ENCODE measurements around the gene GPR142. TPM values are rescaled to one million over a fixed set of nuclear protein-coding genes. Genes with fewer than 3 reads are reported as not detected.

Gene GPR142
- total and polyA plus RNA-seq, 2 of the 13 experiments (the other 11 are each of a cell fraction or from before 2014, with no cell fraction given), result not detected

DNA sequence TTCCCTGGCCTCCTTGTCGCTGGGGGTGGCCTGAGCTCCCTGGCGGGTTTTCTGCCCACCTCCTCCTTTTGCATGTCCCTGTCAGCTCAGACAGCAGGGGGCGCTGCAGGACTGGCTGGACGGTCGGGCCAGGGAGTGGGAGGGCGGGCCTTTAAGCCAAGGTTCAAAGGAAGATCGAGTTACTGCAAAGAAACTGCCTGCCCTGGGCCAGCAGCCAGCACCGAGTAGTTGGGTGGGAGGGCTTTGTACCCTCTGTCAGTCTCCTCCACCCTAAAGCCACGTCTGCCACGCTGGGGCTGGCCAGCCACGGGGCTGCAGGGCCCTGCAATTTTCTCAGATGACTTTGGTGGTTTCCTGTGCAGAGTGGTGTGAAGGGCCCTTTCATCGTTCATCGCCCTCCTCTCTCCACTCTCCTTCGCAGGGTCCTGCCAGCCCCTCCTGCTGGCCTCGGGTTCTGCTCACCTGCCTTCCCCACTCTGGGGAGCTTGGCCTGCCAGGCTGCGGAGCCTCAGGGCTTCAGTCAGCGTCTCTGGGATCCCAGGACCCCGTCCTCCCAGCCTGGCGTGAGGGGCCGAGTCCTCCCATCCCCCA is 12.3 kb downstream of the GPR142 start (continued):
- no peak for TF ChIP-seq MAFF (IDR thresholded peaks at IDR 0.05; ENCODE audit: low read depth, low read length)
- TF ChIP-seq ATF2 (CRISPR knock-in tag; IDR thresholded peaks at IDR 0.05), result peak; percentile 54; the same call in 1 of the 2 replicates
- TF ChIP-seq, protein P1, sequence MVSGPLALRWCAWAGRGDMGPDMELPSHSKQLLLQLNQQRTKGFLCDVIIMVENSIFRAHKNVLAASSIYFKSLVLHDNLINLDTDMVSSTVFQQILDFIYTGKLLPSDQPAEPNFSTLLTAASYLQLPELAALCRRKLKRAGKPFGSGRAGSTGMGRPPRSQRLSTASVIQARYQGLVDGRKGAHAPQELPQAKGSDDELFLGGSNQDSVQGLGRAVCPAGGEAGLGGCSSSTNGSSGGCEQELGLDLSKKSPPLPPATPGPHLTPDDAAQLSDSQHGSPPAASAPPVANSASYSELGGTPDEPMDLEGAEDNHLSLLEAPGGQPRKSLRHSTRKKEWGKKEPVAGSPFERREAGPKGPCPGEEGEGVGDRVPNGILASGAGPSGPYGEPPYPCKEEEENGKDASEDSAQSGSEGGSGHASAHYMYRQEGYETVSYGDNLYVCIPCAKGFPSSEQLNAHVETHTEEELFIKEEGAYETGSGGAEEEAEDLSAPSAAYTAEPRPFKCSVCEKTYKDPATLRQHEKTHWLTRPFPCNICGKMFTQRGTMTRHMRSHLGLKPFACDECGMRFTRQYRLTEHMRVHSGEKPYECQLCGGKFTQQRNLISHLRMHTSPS (CRISPR knock-in tag; IDR thresholded peaks at IDR 0.05; ENCODE audit: low read depth), result no peak
- TF ChIP-seq ZSCAN29 (CRISPR knock-in tag; conservative IDR thresholded peaks at IDR 0.05), result no peak
- no peak for TF ChIP-seq ATF7 (IDR thresholded peaks at IDR 0.05)
- TF ChIP-seq ATF7 (CRISPR knock-in tag; IDR thresholded peaks at IDR 0.05), result no peak
- peak; percentile 49; the same call in 1 of the 2 replicates for TF ChIP-seq ZNF740 (CRISPR knock-in tag; IDR thresholded peaks at IDR 0.05)
- TF ChIP-seq ATRX (CRISPR knock-in tag; IDR thresholded peaks at IDR 0.05; ENCODE audit: borderline replicate concordance), result no peak
- TF ChIP-seq EZH2 (conservative IDR thresholded peaks at IDR 0.05; ENCODE audit: low read depth, low read length), result 0 out of 2 replicates have a peak, but pooled peaks have one; percentile 30
- TF ChIP-seq SP2 (CRISPR knock-in tag; IDR thresholded peaks at IDR 0.05), result no peak
- peak; percentile 58; the same call in 1 of the 2 replicates for TF ChIP-seq GATAD2A (CRISPR knock-in tag; IDR thresholded peaks at IDR 0.05)
- TF ChIP-seq TCF7 (IDR thresholded peaks at IDR 0.05; ENCODE audit: low read depth), result peak; percentile 13; the same call in 1 of the 2 replicates
- TF ChIP-seq JUND (CRISPR knock-in tag; IDR thresholded peaks at IDR 0.05), result 0 out of 2 replicates have a peak, but pooled peaks have one; percentile 35
- peak; percentile 34 for TF ChIP-seq TEAD3 (CRISPR knock-in tag; optimal IDR thresholded peaks at IDR 0.05; ENCODE audit: borderline replicate concordance)
- TF ChIP-seq DR1 (CRISPR knock-in tag; IDR thresholded peaks at IDR 0.05), result peak; percentile 64; the same call in 1 of the 2 replicates
- TF ChIP-seq ZBTB21 (CRISPR knock-in tag; IDR thresholded peaks at IDR 0.05), result 0 out of 2 replicates have a peak, but pooled peaks have one; percentile 25
- TF ChIP-seq HNF4A (CRISPR knock-in tag; IDR thresholded peaks at IDR 0.05), result peak; percentile 77
- TF ChIP-seq ZBTB4 (CRISPR knock-in tag; IDR thresholded peaks at IDR 0.05; ENCODE audit: borderline replicate concordance), result peak; percentile 39; the same call in 1 of the 2 replicates
- TF ChIP-seq ZNF121 (CRISPR knock-in tag; IDR thresholded peaks at IDR 0.05), result peak; percentile 15; the same call in 1 of the 2 replicates
- peak; percentile 100 for TF ChIP-seq RAD21 (CRISPR knock-in tag; IDR thresholded peaks at IDR 0.05)
- TF ChIP-seq MYC (CRISPR knock-in tag; IDR thresholded peaks at IDR 0.05; ENCODE audit: borderline replicate concordance), result peak; percentile 36
- TF ChIP-seq RFXANK (CRISPR knock-in tag; IDR thresholded peaks at IDR 0.05), result peak; percentile 41; the same call in 1 of the 2 replicates
- peak; percentile 55; the same call in 1 of the 2 replicates for TF ChIP-seq ZNF704 (CRISPR knock-in tag; IDR thresholded peaks at IDR 0.05; ENCODE audit: borderline replicate concordance)
- TF ChIP-seq NFKB2 (CRISPR knock-in tag; IDR thresholded peaks at IDR 0.05; ENCODE audit: borderline replicate concordance), result peak; percentile 80; the same call in 1 of the 2 replicates

Data from HepG2 (cell line).